Spleen (tissue), 11 donors: ENCODE measurements around the gene GRM8. TPM values are rescaled to one million over a fixed set of nuclear protein-coding genes. Genes with fewer than 3 reads are reported as not detected.

Experiments used
- DNase-seq: peaks from one replicate; pipeline ENCODE4 v3.0.0-alpha.2; 2020
- H3K27ac ChIP-seq, 8 donors: fragments of 200-600 bp; sonication (generic) in 7 of 8; 1 replicate in 4 of 8; 2 replicates in 4 of 8; pipeline versions ENCODE4 v1.5.0 to v1.8.0; 2016 to 2021; ENCODE audit warnings: inconsistent platforms in 4 of 8, mild to moderate bottlenecking in 4 of 8, moderate library complexity in 1 of 8
- H3K27me3 ChIP-seq, 7 donors: fragments of 200-600 bp; sonication (generic) in 6 of 7; replicated peaks in 1 of 7; 1 replicate in 4 of 7; 2 replicates in 3 of 7; pipeline versions ENCODE4 v1.5.0 to v1.8.0; 2016 to 2021; ENCODE audit warnings: inconsistent platforms in 3 of 7, mild to moderate bottlenecking in 1 of 7
- H3K36me3 ChIP-seq, 6 donors: fragments of 200-600 bp; sonication (generic) in 5 of 6; 1 replicate in 4 of 6; 2 replicates in 2 of 6; pipeline versions ENCODE4 v1.5.0 to v1.8.0; 2016 to 2021; ENCODE audit warnings: inconsistent platforms in 2 of 6
- H3K4me1 ChIP-seq, 6 donors: fragments of 200-600 bp; sonication (generic) in 5 of 6; 1 replicate in 3 of 6; 2 replicates in 3 of 6; pipeline versions ENCODE4 v1.5.0 to v1.8.0; 2016 to 2021; ENCODE audit warnings: inconsistent platforms in 3 of 6
- H3K4me3 ChIP-seq, 8 donors: fragments of 200-600 bp; sonication (generic) in 7 of 8; 1 replicate in 4 of 8; 2 replicates in 4 of 8; pipeline versions ENCODE4 v1.5.0 to v1.8.0; 2016 to 2021; ENCODE audit warnings: inconsistent platforms in 4 of 8, mild to moderate bottlenecking in 4 of 8, moderate library complexity in 2 of 8
- H3K9me3 ChIP-seq, 8 donors: fragments of 200-600 bp; sonication (generic) in 7 of 8; 1 replicate in 4 of 8; 2 replicates in 4 of 8; pipeline versions ENCODE4 v1.5.0 to v1.8.0; 2016 to 2021; ENCODE audit warnings: inconsistent platforms in 4 of 8
- CTCF ChIP-seq, 11 experiments: fragments of 200-600 bp in 7 of 11; fragments of 450-650 bp in 4 of 11; sonication (generic) in 4 of 11; IDR thresholded peaks in 8 of 11; conservative IDR thresholded peaks in 3 of 11; 1 replicate in 7 of 11; 2 replicates in 4 of 11; pipeline versions ENCODE4 v1.4.0 to v1.8.0; 2016 to 2021; ENCODE audit warnings: antibody characterized with exemption in 11 of 11, inconsistent platforms in 4 of 11, mild to moderate bottlenecking in 1 of 11
- POLR2A ChIP-seq, 3 donors: fragments of 450-650 bp; IDR thresholded peaks; one replicate each; pipeline ENCODE4 v1.5.1; 2017; ENCODE audit warnings: antibody characterized with exemption in 3 of 3, mild to moderate bottlenecking in 1 of 3
- POLR2AphosphoS5 ChIP-seq, 3 donors: sonication (generic); formaldehyde crosslinking; IDR thresholded peaks; one replicate each; pipeline ENCODE4 v1.5.1; 2017; ENCODE audit warnings: antibody characterized with exemption in 3 of 3
- WGBS, 5 donors: extraction: QIAGEN DNeasy Blood & Tissue Kit in 3 of 5; methylation state at CpG; one replicate each; pipeline versions ENCODE4 v1.1.5 to v1.1.7; 2013 to 2018; 5-methylcytosine and 5-hydroxymethylcytosine counted together
- intact Hi-C: fragments of 100-400 bp; cut with DNase I; formaldehyde crosslinking; loops from one replicate; pipeline ENCODE4 v1.15.0; 2023; ENCODE audit warnings: low total_unique reads
- polyA plus RNA-seq, 3 donors: library from polyadenylated mRNA; stranded (reverse); fragments of 200-250 nt; gene quantifications; one replicate each; pipeline ENCODE4 v1.2.1, GENCODE V29; 2013
- total RNA-seq, 7 donors: library from RNA; depleted of rRNA in 3 of 7; stranded (reverse); fragments of >200 nt in 3 of 7; fragmentation: NEBNext Ultra II Directional in 4 of 7; extraction: Animal tissue kit (Norgen Biotek cat#: 25700) in 4 of 7; gene quantifications; one replicate each; pipeline versions ENCODE4 v1.1.0 to v1.2.1, GENCODE V29; 2016 to 2021
- donor health status: healthy with polysubstance abuse.
- donor health status: DM: no; HTN: no; CAD: no; lungs with moderate emphysema.
- donor health status: DM: no; HTN: no; CAD: no.
- donor health status: Bipolar disorder and iron deficiency.
- donor health status: healthy.
- donor health status: DM: no; HTN: no; CAD: no.
- donor health status: DM: yes; HTN: yes; CAD: no.

The GRM8 gene
- total and polyA plus RNA-seq, 10 donors, result 0.30 to 0.60 TPM; not detected in 8

- no peak for TF ChIP-seq POLR2AphosphoS5 (IDR thresholded peaks at IDR 0.05)
- no peak for TF ChIP-seq POLR2A (IDR thresholded peaks at IDR 0.05)
- no peak for TF ChIP-seq CTCF (IDR thresholded peaks at IDR 0.05 in 8 of 11, conservative IDR thresholded peaks at IDR 0.05 in 3 of 11)
- Histone ChIP-seq H3K4me1 (no peaks in the 10 kb centered on the region), H3K36me3 (no peaks in the 10 kb centered on the region), H3K27me3 (no peaks in the 10 kb centered on the region), H3K27ac (no peak overlapping the region), H3K4me3 (no peak overlapping the region), H3K9me3 (no peaks in the 10 kb centered on the region)
- no peak for DNase-seq
- intact Hi-C loops, result no loop called here
Observed at GRCh38 chr7:127047521-127047920, 205.2 kb downstream of the GRM8 start.

GRCh38 chr7:127041689-127042452 is 210.9 kb downstream of the GRM8 start:
- Histone ChIP-seq H3K9me3 (peaks cover 0 to 7% (median 0%) of the 10 kb centered on the region in 8 donors), H3K27ac (no peak overlapping the region), H3K36me3 (no peaks in the 10 kb centered on the region), H3K4me3 (no peak overlapping the region), H3K4me1 (no peaks in the 10 kb centered on the region), H3K27me3 (peaks cover 0 to 3% (median 0%) of the 10 kb centered on the region in 7 donors)
- 75 to 91% (median 83%) methylated on average over 7 of the region's 7 CpGs for WGBS, 5 donors
- DNase-seq, result no peak
- TF ChIP-seq POLR2AphosphoS5 (IDR thresholded peaks at IDR 0.05) (no peak), POLR2A (IDR thresholded peaks at IDR 0.05) (no peak), CTCF (IDR thresholded peaks at IDR 0.05 in 8 of 11, conservative IDR thresholded peaks at IDR 0.05 in 3 of 11) (no peak)
- intact Hi-C loops, result no loop called here

- TF ChIP-seq CTCF (IDR thresholded peaks at IDR 0.05 in 8 of 11, conservative IDR thresholded peaks at IDR 0.05 in 3 of 11), result no peak
- no peak for TF ChIP-seq POLR2AphosphoS5 (IDR thresholded peaks at IDR 0.05)
- no peak for TF ChIP-seq POLR2A (IDR thresholded peaks at IDR 0.05)
- H3K27me3 ChIP-seq, result peaks cover 0 to 3% (median 0%) of the 10 kb centered on the region in 7 donors
- no peak overlapping the region for H3K27ac ChIP-seq
- intact Hi-C loops, result no loop called here
- WGBS, 5 donors, result 73 to 83% (median 78%) methylated on average over 2 of the region's 2 CpGs
- H3K4me3 ChIP-seq, result no peak overlapping the region
- no peak for DNase-seq
- H3K36me3 ChIP-seq, result no peaks in the 10 kb centered on the region
- H3K4me1 ChIP-seq, result no peaks in the 10 kb centered on the region
- peaks cover 0 to 7% (median 0%) of the 10 kb centered on the region in 8 donors for H3K9me3 ChIP-seq
Observed at GRCh38 chr7:127040042-127040441, 212.7 kb downstream of the GRM8 start.

GRCh38 chr7:127039541-127039940 is 213.2 kb downstream of the GRM8 start:
- peaks cover 0 to 3% (median 0%) of the 10 kb centered on the region in 7 donors for H3K27me3 ChIP-seq
- H3K4me3 ChIP-seq, result no peak overlapping the region
- peaks cover 0 to 7% (median 0%) of the 10 kb centered on the region in 8 donors for H3K9me3 ChIP-seq
- no peak for DNase-seq
- intact Hi-C loops, result no loop called here
- H3K36me3 ChIP-seq, result no peaks in the 10 kb centered on the region
- TF ChIP-seq POLR2AphosphoS5 (IDR thresholded peaks at IDR 0.05) (no peak), POLR2A (IDR thresholded peaks at IDR 0.05) (no peak)
- 43 to 78% (median 69%) methylated on average over 1 to 3 of the region's 3 CpGs; no CpG with 5 or more reads in 2 of the 5 donors for WGBS, 5 donors
- H3K4me1 ChIP-seq, result no peaks in the 10 kb centered on the region
- no peak overlapping the region for H3K27ac ChIP-seq
